ENCODE results near the gene EFR3B. TPM values are rescaled to one million over a fixed set of nuclear protein-coding genes. Genes with fewer than 3 reads are reported as not detected.

Gene EFR3B
- total and polyA plus RNA-seq, 2 of the 13 experiments (the other 11 are each of a cell fraction or from before 2014, with no cell fraction given) = 0.42 TPM

DNA sequence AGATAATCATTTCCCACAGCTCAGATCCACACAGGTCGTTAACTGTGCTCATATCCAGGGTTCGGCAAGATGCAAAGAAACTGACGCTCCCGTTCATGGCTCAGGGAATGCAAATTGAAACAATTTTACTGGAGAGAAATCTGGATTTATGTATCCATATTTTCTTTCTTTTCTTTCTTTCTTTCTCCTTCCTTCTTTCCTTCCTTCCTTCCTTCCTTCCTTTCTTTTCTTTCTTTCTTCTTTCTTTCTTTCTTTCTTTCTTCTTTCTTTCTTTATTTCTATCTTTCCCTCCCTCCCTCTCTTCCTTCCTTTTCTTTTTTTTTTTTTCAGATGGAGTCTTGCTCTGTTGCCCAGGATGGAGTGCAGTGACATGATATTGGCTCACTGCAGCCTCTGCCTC lies 146.5 kb downstream of the EFR3B start:
- BruUV-seq (replicated peaks) = no TSS peak
- Histone ChIP-seq H3K9ac (ENCODE audit: insufficient read depth, low read depth, low read length) (no peak overlapping the region), H2AFZ (ENCODE audit: low read length) (no peak overlapping the region), H3K79me2 (ENCODE audit: insufficient read depth, low read length) (no peaks in the 10 kb centered on the region), H3K27ac (ENCODE audit: extremely low read length, insufficient read depth, low read length) (no peak overlapping the region), H3K4me1 (ENCODE audit: insufficient read depth, low read length) (no peaks in the 10 kb centered on the region), H3K27me3 (ENCODE audit: control insufficient read depth in 1 of 2, insufficient read depth in 2 of 2, low read length in 2 of 2) (peaks cover 0 to 6% of the 10 kb centered on the region in 2 experiments; a peak in 3 of 5 replicates), H3K36me3 (replicated peaks in 1 of 2; ENCODE audit: control insufficient read depth in 1 of 2, insufficient read depth in 2 of 2, low read length in 2 of 2) (no peaks in the 10 kb centered on the region), H4K20me1 (ENCODE audit: insufficient read depth, low read length) (no peaks in the 10 kb centered on the region), H3K9me3 (ENCODE audit: low read length) (no peaks in the 10 kb centered on the region), H3K4me3 (replicated peaks in 1 of 3; ENCODE audit: insufficient read depth in 1 of 3, low read depth in 2 of 3, low read length in 3 of 3) (no peak overlapping the region), H3K4me2 (ENCODE audit: low read depth, low read length) (no peak overlapping the region)
- intact Hi-C loops (cut with micrococcal nuclease; ENCODE audit: unreplicated experiment) (no loop called here), in situ Hi-C loops (cut with HindIII; ENCODE audit: extremely low pct_ligation_motif_present, low pct_unique_long_range_greater_than_20kb) (no loop called here)
- TF ChIP-seq KDM5B (CRISPR knock-in tag; IDR thresholded peaks at IDR 0.05; ENCODE audit: borderline replicate concordance) = no peak
- TF ChIP-seq FOXJ3 (CRISPR knock-in tag; IDR thresholded peaks at IDR 0.05; ENCODE audit: borderline replicate concordance) = no peak
- no peak for TF ChIP-seq TEF (CRISPR knock-in tag; IDR thresholded peaks at IDR 0.05)
- TF ChIP-seq CENPT (CRISPR knock-in tag; IDR thresholded peaks at IDR 0.05; ENCODE audit: low read depth) = no peak
- TF ChIP-seq ZNF83 (CRISPR knock-in tag; IDR thresholded peaks at IDR 0.05; ENCODE audit: borderline replicate concordance) = no peak
- no peak for TF ChIP-seq POGK (CRISPR knock-in tag; conservative IDR thresholded peaks at IDR 0.05)
- TF ChIP-seq, protein P1, sequence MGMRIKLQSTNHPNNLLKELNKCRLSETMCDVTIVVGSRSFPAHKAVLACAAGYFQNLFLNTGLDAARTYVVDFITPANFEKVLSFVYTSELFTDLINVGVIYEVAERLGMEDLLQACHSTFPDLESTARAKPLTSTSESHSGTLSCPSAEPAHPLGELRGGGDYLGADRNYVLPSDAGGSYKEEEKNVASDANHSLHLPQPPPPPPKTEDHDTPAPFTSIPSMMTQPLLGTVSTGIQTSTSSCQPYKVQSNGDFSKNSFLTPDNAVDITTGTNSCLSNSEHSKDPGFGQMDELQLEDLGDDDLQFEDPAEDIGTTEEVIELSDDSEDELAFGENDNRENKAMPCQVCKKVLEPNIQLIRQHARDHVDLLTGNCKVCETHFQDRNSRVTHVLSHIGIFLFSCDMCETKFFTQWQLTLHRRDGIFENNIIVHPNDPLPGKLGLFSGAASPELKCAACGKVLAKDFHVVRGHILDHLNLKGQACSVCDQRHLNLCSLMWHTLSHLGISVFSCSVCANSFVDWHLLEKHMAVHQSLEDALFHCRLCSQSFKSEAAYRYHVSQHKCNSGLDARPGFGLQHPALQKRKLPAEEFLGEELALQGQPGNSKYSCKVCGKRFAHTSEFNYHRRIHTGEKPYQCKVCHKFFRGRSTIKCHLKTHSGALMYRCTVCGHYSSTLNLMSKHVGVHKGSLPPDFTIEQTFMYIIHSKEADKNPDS (CRISPR knock-in tag; IDR thresholded peaks at IDR 0.05) = no peak
- no peak for TF ChIP-seq IKZF4 (CRISPR knock-in tag; IDR thresholded peaks at IDR 0.05; ENCODE audit: borderline replicate concordance, low read depth, not compliant biosample characterization)
- TF ChIP-seq SIX1 (CRISPR knock-in tag; IDR thresholded peaks at IDR 0.05; ENCODE audit: borderline replicate concordance) = no peak
- TF ChIP-seq, protein P2, sequence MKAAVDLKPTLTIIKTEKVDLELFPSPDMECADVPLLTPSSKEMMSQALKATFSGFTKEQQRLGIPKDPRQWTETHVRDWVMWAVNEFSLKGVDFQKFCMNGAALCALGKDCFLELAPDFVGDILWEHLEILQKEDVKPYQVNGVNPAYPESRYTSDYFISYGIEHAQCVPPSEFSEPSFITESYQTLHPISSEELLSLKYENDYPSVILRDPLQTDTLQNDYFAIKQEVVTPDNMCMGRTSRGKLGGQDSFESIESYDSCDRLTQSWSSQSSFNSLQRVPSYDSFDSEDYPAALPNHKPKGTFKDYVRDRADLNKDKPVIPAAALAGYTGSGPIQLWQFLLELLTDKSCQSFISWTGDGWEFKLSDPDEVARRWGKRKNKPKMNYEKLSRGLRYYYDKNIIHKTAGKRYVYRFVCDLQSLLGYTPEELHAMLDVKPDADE (CRISPR knock-in tag; IDR thresholded peaks at IDR 0.05) = no peak
- TF ChIP-seq ZNF331 (CRISPR knock-in tag; IDR thresholded peaks at IDR 0.05) = no peak
- TF ChIP-seq ZNF253 (CRISPR knock-in tag; IDR thresholded peaks at IDR 0.05; ENCODE audit: borderline replicate concordance) = no peak
- TF ChIP-seq, protein P3, sequence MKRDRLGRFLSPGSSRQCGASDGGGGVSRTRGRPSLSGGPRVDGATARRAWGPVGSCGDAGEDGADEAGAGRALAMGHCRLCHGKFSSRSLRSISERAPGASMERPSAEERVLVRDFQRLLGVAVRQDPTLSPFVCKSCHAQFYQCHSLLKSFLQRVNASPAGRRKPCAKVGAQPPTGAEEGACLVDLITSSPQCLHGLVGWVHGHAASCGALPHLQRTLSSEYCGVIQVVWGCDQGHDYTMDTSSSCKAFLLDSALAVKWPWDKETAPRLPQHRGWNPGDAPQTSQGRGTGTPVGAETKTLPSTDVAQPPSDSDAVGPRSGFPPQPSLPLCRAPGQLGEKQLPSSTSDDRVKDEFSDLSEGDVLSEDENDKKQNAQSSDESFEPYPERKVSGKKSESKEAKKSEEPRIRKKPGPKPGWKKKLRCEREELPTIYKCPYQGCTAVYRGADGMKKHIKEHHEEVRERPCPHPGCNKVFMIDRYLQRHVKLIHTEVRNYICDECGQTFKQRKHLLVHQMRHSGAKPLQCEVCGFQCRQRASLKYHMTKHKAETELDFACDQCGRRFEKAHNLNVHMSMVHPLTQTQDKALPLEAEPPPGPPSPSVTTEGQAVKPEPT (CRISPR knock-in tag; IDR thresholded peaks at IDR 0.05; ENCODE audit: low read depth) = no peak
- TF ChIP-seq SOX5 (CRISPR knock-in tag; IDR thresholded peaks at IDR 0.05; ENCODE audit: borderline replicate concordance) = no peak
- 40% methylated on average over 4 of the region's 4 CpGs for WGBS (ENCODE audit: low lambda C conversion rate)
- FAIRE-seq (no peak), DNase-seq (ENCODE audit: low spot score) (no peak), ATAC-seq (no peak)
- POLR2A ChIA-PET = no interaction called here
- CTCF ChIA-PET (ENCODE audit: low intra/inter-chr PET ratio, low total read pairs) = no interaction called here
